ENCODE results near the gene AATF. TPM values are rescaled to one million over a fixed set of nuclear protein-coding genes. Genes with fewer than 3 reads are reported as not detected.

AATF gene
- polyA plus RNA-seq, 5 donors, result 30.3 to 39.3 (median 37.8) TPM

- DNase-seq, result no peak
Observed at GRCh38 chr17:36928471-36929345, 20.0 kb upstream of the AATF start.

- DNase-seq, result no peak
Observed at GRCh38 chr17:36929851-36930582, 18.7 kb upstream of the AATF start.

GRCh38 chr17:36930583-36930900, 18.2 kb upstream of the AATF start:
- no peak for DNase-seq

- DNase-seq, result no peak
Observed at GRCh38 chr17:36931096-36931696, 17.6 kb upstream of the AATF start.

- DNase-seq, result no peak
Observed at GRCh38 chr17:36931697-36932382, 16.9 kb upstream of the AATF start.

- no peak for DNase-seq
Observed at GRCh38 chr17:36932383-36932693, 16.4 kb upstream of the AATF start.

- DNase-seq, result no peak
Observed at GRCh38 chr17:36932694-36933511, 15.9 kb upstream of the AATF start.

GRCh38 chr17:36933512-36934143, 15.1 kb upstream of the AATF start:
- no peak for DNase-seq

GRCh38 chr17:36934144-36934691, 14.5 kb upstream of the AATF start:
- no peak for DNase-seq

GRCh38 chr17:36934692-36935630, 13.8 kb upstream of the AATF start:
- no peak for DNase-seq

GRCh38 chr17:36935671-36936454, 12.9 kb upstream of the AATF start:
- DNase-seq, result no peak

- no peak for DNase-seq
Observed at GRCh38 chr17:36936455-36937000, 12.2 kb upstream of the AATF start.

GRCh38 chr17:36937001-36937958, 11.5 kb upstream of the AATF start, which contains the start of gene LHX1:
LHX1 (plus strand) TSS chr17:36937475; CDS start chr17:36938198, 723 bp downstream.
- no peak for DNase-seq

GRCh38 chr17:36937959-36938565, 10.7 kb upstream of the AATF start:
- DNase-seq, result no peak

GRCh38 chr17:36938566-36939051, 10.1 kb upstream of the AATF start:
- no peak for DNase-seq

- DNase-seq, result no peak
Observed at GRCh38 chr17:36939052-36939801, 9.5 kb upstream of the AATF start.

Data from right lung (tissue), 5 donors.